ENCODE results near the gene CREM.

- TF ChIP-seq SMC3 (IDR thresholded peaks at IDR 0.05; ENCODE audit: borderline replicate concordance, low read length) (no peak), CTCF (IDR thresholded peaks at IDR 0.05 in 2 of 3, conservative IDR thresholded peaks at IDR 0.05 in 1 of 3; ENCODE audit: control insufficient read depth in 2 of 3, extremely low read depth in 1 of 3, insufficient read depth in 1 of 3, low read depth in 3 of 3, low read length in 3 of 3) (no peak), ZNF687 (IDR thresholded peaks at IDR 0.05) (no peak), CBFB (IDR thresholded peaks at IDR 0.05; ENCODE audit: low read depth) (no peak)
Measured at GRCh38 chr10:35211390-35211789, 84.7 kb downstream of the CREM start.

Measured in GM12878 (cell line).